ENCODE measurements around the gene PTPN7. TPM values are rescaled to one million over a fixed set of nuclear protein-coding genes. Genes with fewer than 3 reads are reported as not detected.

Gene PTPN7
- total RNA-seq, 4 donors from 2014 or later: 0.42 to 2.7 (median 0.60) TPM; not detected in 1

- Histone ChIP-seq H3K27ac (no peak overlapping the region), H3K4me3 (no peak overlapping the region), H3K9me3 (no peaks in the 10 kb centered on the region), H3K4me1 (peaks cover 16% of the 10 kb centered on the region), H3K36me3 (no peaks in the 10 kb centered on the region), H3K27me3 (no peaks in the 10 kb centered on the region)
- no peak for DNase-seq (ENCODE audit: low spot score in 2 of 2)
- TF ChIP-seq EP300 (IDR thresholded peaks at IDR 0.05) (no peak), POLR2AphosphoS5 (IDR thresholded peaks at IDR 0.05) (no peak), CTCF (IDR thresholded peaks at IDR 0.05) (no peak), POLR2A (IDR thresholded peaks at IDR 0.05) (no peak)
- WGBS: 97% methylated on average over 8 of the region's 8 CpGs
These were observed 9.8 kb downstream of the PTPN7 start for GRCh38 chr1:202150602-202151001.

GRCh38 chr1:202150187-202150586 lies 10.2 kb downstream of the PTPN7 start:
- no peak overlapping the region for H3K4me3 ChIP-seq
- H3K4me1 ChIP-seq: peaks cover 17% of the 10 kb centered on the region
- H3K27ac ChIP-seq: no peak overlapping the region
- H3K36me3 ChIP-seq: no peaks in the 10 kb centered on the region
- no peak for TF ChIP-seq POLR2A (IDR thresholded peaks at IDR 0.05)
- TF ChIP-seq POLR2AphosphoS5 (IDR thresholded peaks at IDR 0.05): no peak
- no peak for TF ChIP-seq EP300 (IDR thresholded peaks at IDR 0.05)
- TF ChIP-seq CTCF (IDR thresholded peaks at IDR 0.05): no peak
- DNase-seq (ENCODE audit: low spot score in 2 of 2): no peak
- no peaks in the 10 kb centered on the region for H3K27me3 ChIP-seq
- no peaks in the 10 kb centered on the region for H3K9me3 ChIP-seq
- 91% methylated on average over 9 of the region's 9 CpGs for WGBS

GRCh38 chr1:202149566-202149965 lies 10.8 kb downstream of the PTPN7 start:
- TF ChIP-seq EP300 (IDR thresholded peaks at IDR 0.05) (no peak), POLR2AphosphoS5 (IDR thresholded peaks at IDR 0.05) (no peak), POLR2A (IDR thresholded peaks at IDR 0.05) (no peak), CTCF (IDR thresholded peaks at IDR 0.05) (no peak)
- H3K4me3 ChIP-seq: no peak overlapping the region
- no peak overlapping the region for H3K27ac ChIP-seq
- no peaks in the 10 kb centered on the region for H3K36me3 ChIP-seq
- DNase-seq (ENCODE audit: low spot score in 2 of 2): no peak
- no peaks in the 10 kb centered on the region for H3K9me3 ChIP-seq
- H3K27me3 ChIP-seq: no peaks in the 10 kb centered on the region
- WGBS: 74% methylated on average over 4 of the region's 4 CpGs
- H3K4me1 ChIP-seq: peaks cover 15% of the 10 kb centered on the region

GRCh38 chr1:202148391-202148790 lies 12.0 kb downstream of the PTPN7 start:
- Histone ChIP-seq H3K27me3 (no peaks in the 10 kb centered on the region), H3K4me3 (no peak overlapping the region), H3K4me1 (peaks cover 13% of the 10 kb centered on the region), H3K27ac (no peak overlapping the region), H3K36me3 (no peaks in the 10 kb centered on the region), H3K9me3 (no peaks in the 10 kb centered on the region)
- TF ChIP-seq POLR2A (IDR thresholded peaks at IDR 0.05): no peak
- no peak for TF ChIP-seq POLR2AphosphoS5 (IDR thresholded peaks at IDR 0.05)
- no peak for TF ChIP-seq EP300 (IDR thresholded peaks at IDR 0.05)
- no peak for TF ChIP-seq CTCF (IDR thresholded peaks at IDR 0.05)
- 91% methylated on average over 4 of the region's 4 CpGs for WGBS
- no peak for DNase-seq (ENCODE audit: low spot score in 2 of 2)

- H3K4me3 ChIP-seq: no peak overlapping the region
- no peaks in the 10 kb centered on the region for H3K27me3 ChIP-seq
- WGBS: 69% methylated on average over 3 of the region's 3 CpGs
- no peaks in the 10 kb centered on the region for H3K9me3 ChIP-seq
- H3K4me1 ChIP-seq: peaks cover 27% of the 10 kb centered on the region
- no peak for DNase-seq (ENCODE audit: low spot score in 2 of 2)
- no peak overlapping the region for H3K27ac ChIP-seq
- TF ChIP-seq POLR2AphosphoS5 (IDR thresholded peaks at IDR 0.05): no peak
- TF ChIP-seq CTCF (IDR thresholded peaks at IDR 0.05): no peak
- TF ChIP-seq POLR2A (IDR thresholded peaks at IDR 0.05): no peak
- TF ChIP-seq EP300 (IDR thresholded peaks at IDR 0.05): no peak
- no peaks in the 10 kb centered on the region for H3K36me3 ChIP-seq
These were observed 13.4 kb downstream of the PTPN7 start for GRCh38 chr1:202146993-202147392.
